ENCODE data around the gene GPR35.

DNA sequence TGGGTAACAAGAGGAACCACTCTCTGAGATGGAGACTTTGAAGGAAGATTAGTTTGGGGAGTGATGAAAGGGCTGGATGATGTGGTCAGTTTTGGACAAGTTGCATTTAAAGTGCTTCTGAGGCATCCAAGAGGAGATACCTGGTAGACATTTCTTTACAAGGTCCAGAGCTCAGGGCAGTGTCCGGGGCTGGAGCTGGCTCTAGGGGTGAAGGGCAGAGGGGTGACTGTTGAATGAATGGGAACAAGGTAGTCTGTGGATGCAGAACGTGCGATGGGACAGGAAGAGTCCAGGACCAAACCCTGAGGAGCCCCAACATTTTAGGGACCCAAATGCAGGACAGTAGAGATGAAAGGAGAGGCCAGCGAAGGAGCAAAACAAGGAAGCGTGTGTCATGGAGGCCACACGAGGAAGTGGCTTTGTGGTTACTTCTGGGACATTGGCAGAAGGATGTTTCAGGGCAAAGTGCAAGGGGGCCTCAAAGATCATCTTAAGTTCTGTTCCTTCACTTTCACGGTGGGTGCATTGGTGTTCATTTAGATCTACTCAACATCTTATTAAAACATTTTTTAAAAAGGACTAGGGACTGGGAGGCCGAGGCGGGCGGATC, 13.6 kb upstream of the GPR35 start:
- TF ChIP-seq, protein P1, sequence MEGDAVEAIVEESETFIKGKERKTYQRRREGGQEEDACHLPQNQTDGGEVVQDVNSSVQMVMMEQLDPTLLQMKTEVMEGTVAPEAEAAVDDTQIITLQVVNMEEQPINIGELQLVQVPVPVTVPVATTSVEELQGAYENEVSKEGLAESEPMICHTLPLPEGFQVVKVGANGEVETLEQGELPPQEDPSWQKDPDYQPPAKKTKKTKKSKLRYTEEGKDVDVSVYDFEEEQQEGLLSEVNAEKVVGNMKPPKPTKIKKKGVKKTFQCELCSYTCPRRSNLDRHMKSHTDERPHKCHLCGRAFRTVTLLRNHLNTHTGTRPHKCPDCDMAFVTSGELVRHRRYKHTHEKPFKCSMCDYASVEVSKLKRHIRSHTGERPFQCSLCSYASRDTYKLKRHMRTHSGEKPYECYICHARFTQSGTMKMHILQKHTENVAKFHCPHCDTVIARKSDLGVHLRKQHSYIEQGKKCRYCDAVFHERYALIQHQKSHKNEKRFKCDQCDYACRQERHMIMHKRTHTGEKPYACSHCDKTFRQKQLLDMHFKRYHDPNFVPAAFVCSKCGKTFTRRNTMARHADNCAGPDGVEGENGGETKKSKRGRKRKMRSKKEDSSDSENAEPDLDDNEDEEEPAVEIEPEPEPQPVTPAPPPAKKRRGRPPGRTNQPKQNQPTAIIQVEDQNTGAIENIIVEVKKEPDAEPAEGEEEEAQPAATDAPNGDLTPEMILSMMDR (IDR thresholded peaks at IDR 0.05; ENCODE audit: borderline replicate concordance, extremely low read depth, low read length, poor library complexity, severe bottlenecking): no peak
- no peak for TF ChIP-seq EZH2 (IDR thresholded peaks at IDR 0.05; ENCODE audit: borderline replicate concordance, low read depth, low read length, severe bottlenecking)

Measured in DND-41 (cell line).